Lower leg skin (tissue), 3 donors: ENCODE measurements around the gene FHAD1.

ENCODE experiments used
- CTCF ChIP-seq, 3 donors: fragments of 450-650 bp; IDR thresholded peaks; one replicate each; pipeline ENCODE4 v1.5.1; 2016; ENCODE audit warnings: antibody characterized with exemption in 3 of 3, mild to moderate bottlenecking in 3 of 3, moderate library complexity in 2 of 3
- POLR2A ChIP-seq, 2 donors: fragments of 450-650 bp; IDR thresholded peaks; one replicate each; pipeline ENCODE4 v1.6.1; 2016 to 2017; ENCODE audit warnings: antibody characterized with exemption in 2 of 2, mild to moderate bottlenecking in 1 of 2, moderate library complexity in 1 of 2

- no peak for TF ChIP-seq CTCF (IDR thresholded peaks at IDR 0.05)
- TF ChIP-seq POLR2A (IDR thresholded peaks at IDR 0.05): no peak
Measured at GRCh38 chr1:15435239-15436077, 188.4 kb downstream of the FHAD1 start.
